ENCODE measurements around the gene ASIC5.

- no peak for TF ChIP-seq CTCF (IDR thresholded peaks at IDR 0.05)
- TF ChIP-seq POLR2A (IDR thresholded peaks at IDR 0.05): no peak
- peak; percentile 46 for TF ChIP-seq POLR2AphosphoS5 (IDR thresholded peaks at IDR 0.05)
Observed at GRCh38 chr4:155889031-155889793, 23.1 kb upstream of the ASIC5 start.
